Left colon (tissue), 2 donors: ENCODE data around the gene ACADSB. TPM values are rescaled to one million over a fixed set of nuclear protein-coding genes. Genes with fewer than 3 reads are reported as not detected.

Source experiments
- ATAC-seq: fragments of 200-7000 bp; cut with Tn5 transposase; one replicate; pipeline ENCODE4 v1.9.1; 2020; ENCODE audit warnings: mild to moderate bottlenecking, moderate library complexity
- DNase-seq, 2 donors: peaks; one replicate each; pipeline ENCODE4 v3.0.0-alpha.2; 2020
- intact Hi-C, 2 donors: fragments of 100-400 bp; cut with DNase I in 1 of 2; cut with micrococcal nuclease in 1 of 2; formaldehyde crosslinking; loops; one replicate each; pipeline versions ENCODE4 v1.11.2 to v1.14.0; 2022; cut with DNase I, micrococcal nuclease
- total RNA-seq, 2 donors: library from RNA; stranded (reverse); fragmentation: NEBNext Ultra II Directional; extraction: Animal tissue kit (Norgen Biotek cat#: 25700); gene quantifications; one replicate each; pipeline ENCODE4 v1.2.1, GENCODE V29; 2021
- donor health status: DM: no; HTN: no; CAD: no.
- donor health status: DM: yes; HTN: yes; CAD: no.

Gene ACADSB
- total RNA-seq, 2 donors from 2014 or later: 39.8 to 45.2 TPM

DNA sequence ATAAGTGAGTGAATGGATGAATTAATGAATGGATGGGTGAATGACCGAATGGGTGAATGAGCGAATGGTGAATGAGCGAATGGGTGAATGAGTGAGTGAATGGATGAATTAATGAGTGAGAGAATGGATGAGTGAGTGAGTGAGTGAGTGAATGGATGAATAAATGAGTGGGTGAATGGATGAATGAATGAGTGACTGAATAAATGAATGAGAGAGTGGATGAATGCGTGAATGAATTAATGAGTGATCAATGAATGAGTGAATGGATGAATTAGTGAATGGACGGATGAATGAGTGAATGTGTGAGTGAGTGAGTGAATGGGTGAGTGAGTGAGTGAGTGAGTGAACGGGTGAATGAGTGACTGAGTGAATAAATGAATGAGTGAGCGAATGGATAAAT is 77.5 kb downstream of the ACADSB start:
- intact Hi-C loops: no loop called here
- ATAC-seq: no peak

DNA sequence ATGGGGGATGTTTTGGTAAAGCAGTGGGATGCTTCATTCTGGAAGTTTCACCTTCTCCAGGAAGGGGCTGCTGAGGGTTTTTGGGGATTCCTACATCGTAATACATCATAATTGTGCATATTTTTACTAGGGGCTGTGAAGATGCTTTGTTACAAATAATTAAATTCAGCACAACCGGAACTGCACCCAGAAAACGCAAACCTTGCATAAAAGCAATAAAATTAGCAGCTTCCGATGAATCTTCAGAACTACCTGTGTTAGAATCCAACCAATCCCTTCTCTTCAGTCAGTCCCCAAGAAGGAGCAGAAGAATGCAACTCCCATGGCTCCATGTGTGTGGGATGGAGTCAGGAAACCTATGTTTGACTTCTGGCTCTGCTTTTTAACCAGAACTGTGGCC is 78.5 kb downstream of the ACADSB start:
- no peak for DNase-seq
- intact Hi-C loops: no loop called here
- ATAC-seq: no peak

More for the DNA sequence above, 77.5 kb downstream of the ACADSB start:
- DNase-seq: no peak

DNA sequence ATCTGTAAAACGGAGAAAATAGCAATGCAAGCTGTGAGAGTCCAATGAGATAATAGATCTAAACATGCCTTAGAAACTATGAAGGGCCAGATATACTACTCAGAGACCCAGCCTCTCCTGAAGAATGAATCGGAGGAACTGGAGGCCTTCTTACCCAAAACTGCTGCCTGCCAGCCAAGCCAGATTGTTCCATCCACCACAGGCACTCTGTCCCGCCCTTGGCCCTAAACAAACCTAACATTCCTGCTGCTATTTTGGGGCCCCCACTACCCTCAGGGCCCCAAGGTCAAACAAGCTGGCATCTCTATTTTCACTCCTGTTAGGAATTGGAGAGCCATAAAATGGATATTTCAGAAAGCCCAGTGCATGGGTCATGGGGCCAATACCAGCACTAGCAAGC is 79.0 kb downstream of the ACADSB start:
- ATAC-seq (no peak), DNase-seq (no peak)
- intact Hi-C loops: no loop called here

DNA sequence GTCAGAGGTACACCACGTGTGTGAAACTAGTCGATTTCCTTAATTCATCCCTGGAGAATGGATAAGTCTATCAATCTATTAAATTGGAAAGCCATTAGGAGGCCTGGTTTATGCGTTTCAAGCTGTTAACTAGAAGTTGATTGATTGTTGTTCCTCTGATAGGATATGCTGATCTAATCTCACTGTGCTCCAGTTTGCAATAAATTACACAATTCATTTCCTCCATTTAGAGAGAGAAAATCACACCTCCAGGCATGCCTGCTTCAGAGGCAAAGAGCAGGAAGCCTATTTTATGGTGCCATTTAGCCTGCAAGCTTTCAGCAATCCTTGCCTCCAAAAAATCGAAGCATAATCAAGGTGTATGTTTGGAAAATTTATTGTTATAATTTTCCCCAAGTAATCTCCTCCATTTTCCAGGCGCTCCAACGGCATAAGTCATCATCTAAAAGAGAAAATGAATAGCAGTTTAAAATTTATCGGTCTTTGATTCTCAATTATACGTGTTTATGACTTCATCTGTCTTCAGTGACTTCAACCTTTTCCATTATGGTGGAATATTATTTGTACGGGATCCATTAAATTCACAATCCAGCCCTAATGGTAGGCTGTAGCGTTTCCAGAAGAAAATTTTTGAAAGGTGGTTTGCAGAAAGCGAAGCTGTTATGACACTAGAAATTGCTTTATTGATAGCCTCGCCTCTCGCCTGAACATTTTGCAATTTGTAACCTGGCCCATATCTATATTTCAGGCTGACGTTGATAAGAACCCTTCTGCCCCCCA is 84.0 kb downstream of the ACADSB start:
- ATAC-seq: no peak
- intact Hi-C loops: no loop called here

DNA sequence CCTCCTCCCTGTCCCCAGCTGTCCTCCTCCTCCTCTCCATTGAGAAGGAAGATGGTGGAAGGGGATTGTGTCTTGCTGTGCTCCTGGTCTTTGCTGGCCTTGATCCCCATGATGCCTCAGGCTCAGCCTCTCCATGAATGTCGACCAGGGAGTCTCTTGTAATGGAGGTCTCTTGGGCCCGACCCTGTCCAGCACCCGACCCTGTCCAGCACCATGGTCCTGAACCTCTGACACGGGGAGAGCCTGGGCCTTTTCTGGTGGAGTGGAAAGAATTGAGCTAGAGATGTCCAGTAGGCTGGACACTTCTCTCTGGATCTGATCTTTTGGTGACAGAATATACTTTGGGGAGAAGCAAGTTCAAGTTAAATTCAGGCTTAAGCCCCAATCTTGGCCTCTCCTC is 84.7 kb downstream of the ACADSB start:
- ATAC-seq (no peak), DNase-seq (no peak)
- intact Hi-C loops: no loop called here

More for the DNA sequence above, 84.0 kb downstream of the ACADSB start:
- no peak for DNase-seq

DNA sequence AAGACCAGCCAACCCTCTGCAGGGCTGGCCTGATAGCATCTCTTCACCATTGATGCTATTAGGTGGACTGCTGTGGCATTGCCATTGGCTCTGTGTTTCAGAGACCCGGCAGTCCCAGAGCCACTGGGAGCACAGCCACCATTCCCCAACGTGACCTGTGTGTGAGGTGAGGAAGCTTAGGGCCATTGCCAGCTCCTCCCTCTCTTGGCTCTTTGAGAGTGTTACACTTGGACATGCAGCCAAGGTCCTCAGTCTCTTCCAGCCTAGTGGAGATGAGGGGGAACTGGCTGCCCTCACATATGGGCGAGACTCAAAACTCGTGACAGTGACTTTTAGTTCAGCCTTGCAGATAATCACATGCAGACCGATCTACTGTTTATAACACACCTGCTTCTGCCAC is 87.6 kb downstream of the ACADSB start:
- intact Hi-C loops: loop anchor here in 1 of 2 donors (5.0 kb wide), 1 partner anchor 74 kb away; no protein-coding TSS in a partner anchor
- ATAC-seq (no peak), DNase-seq (no peak)

DNA sequence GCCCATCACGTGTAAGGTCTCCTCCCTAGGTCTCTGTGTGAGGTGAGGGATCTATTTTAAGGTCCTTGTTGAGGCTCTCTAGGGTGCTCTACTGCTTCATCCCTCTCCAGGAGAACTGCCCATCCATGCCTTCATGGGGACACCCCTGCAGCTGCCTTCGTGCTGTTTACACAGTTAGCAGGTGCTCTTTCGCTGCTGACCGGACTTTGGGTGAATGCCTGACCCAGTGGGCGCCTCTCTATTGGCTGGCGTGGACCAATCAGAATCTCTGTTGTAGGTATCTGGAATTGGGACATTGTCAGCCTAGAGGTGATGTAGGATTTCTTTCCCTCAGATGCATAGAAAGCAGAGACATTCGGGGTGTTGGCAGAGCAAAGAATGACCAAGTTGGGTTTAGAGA is 88.2 kb downstream of the ACADSB start:
- no peak for ATAC-seq
- no peak for DNase-seq
- intact Hi-C loops: loop anchor here in 1 of 2 donors (5.0 kb wide), 1 partner anchor 75 kb away; no protein-coding TSS in a partner anchor

DNA sequence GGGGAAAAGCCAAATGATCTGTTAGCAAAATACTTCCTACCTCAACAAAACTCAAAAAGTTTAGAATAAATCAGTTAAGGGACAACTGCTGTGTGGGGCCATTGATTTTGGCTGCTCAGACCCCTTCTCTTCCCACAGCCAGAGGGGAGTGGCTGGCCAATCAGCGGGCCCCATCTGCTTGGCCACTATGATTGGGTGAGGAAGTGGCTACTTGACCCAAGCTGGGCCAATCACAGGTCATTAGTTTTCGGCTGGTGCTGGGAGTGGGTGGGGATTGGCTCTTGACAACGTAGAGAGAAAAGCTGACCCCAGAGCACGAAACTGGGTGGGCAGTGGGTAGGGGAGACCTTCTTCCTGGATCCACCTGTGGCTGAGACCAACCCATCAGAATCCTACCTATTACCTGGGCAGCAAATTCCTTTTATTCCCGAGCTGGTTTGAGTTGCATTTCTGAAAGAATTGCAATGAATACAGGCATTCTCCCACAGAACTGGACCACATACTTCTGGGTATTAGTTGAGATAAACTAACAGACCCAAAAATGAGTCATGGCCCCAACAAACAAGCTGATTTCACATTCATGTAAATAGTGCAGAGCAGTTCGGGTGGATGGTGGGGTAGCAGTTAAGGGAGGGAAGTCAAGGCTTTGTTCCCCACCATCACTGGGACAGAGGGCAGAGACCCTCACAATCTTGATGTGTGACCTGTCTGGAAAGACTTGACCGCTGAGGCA is 91.4 kb downstream of the ACADSB start:
- intact Hi-C loops: no loop called here
- DNase-seq: no peak
- no peak for ATAC-seq

DNA sequence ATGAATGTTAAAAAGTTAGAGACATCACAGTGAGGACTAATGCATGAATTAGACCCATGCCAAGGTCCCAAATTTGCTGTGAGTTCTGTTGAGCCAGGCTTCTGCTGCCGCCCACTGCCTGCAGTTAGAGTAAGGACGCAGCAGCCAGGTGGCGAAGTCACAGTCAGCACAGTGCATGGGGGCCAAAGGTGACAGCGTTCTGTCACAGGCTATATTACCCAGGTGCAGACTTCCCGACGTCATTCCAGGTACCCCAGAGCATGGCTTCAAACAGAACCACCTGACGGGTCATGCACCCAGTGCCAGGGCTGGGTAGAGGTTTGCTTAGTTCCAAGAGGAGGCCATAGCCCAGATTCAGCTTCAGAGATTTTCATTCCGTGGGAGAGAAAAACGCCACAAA is 93.1 kb downstream of the ACADSB start:
- intact Hi-C loops: no loop called here
- DNase-seq: peak in 1 of 2 donors; percentile 14
- peak; percentile 80 for ATAC-seq

DNA sequence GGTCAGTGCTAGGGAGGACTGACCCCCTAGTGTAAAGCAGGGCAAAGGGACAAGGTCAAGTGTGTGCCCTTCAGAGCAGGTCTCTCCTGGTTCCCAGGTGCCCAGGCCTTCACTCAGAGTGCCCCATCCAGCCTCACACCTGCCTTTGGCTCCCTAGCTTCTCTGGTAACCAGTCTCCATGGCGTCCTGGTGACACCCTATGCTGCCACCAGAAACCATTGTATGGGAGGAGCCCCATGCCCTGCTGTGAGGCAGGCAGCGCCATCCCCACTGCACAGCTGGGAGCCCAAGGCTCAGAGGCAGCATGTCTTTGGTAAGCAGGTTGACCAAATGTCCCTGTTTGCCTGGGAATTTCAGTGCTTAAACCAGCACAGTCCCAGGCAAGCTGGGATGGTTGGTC is 93.9 kb downstream of the ACADSB start:
- intact Hi-C loops: no loop called here
- no peak for DNase-seq
- no peak for ATAC-seq

DNA sequence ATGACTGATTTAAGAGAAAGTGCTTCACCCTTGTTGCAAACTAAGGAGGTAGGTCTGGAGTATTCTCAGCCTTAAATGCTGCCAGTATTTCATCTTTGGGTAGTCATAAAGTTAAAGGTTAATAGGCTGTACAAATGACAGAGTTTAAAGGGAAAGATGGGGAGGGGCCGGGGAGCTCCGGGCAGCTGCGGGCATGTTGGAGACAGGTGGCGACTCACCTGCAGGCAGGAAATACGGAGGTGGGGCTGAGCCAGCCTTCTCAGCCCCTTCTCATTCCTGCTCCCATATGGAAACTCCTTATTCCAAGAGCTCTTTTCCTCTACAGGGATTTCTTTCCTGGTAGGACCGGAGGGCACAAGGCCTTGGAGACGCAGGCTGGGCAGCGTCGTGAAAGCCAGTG is 95.1 kb downstream of the ACADSB start:
- ATAC-seq (peak; percentile 83), DNase-seq (peak in 1 of 2 donors; percentile 16)
- intact Hi-C loops: no loop called here

Other genes with a start within 250 kb of the ACADSB start
- under 1 TPM; 0.64 to 0.82 TPM for gene CUZD1, start 163.1 kb upstream of the ACADSB start, total RNA-seq
- gene FAM24B, start 129.4 kb upstream of the ACADSB start, total RNA-seq: 1 to 10 TPM; 3.9 to 4.1 TPM
- gene FAM24A, start 98.4 kb upstream of the ACADSB start, total RNA-seq: not detected
- 1 to 10 TPM; 6.0 to 7.1 TPM for gene C10orf88, start 54.8 kb upstream of the ACADSB start, total RNA-seq
- 1 to 10 TPM; 2.0 to 3.2 TPM for gene PSTK, start 28.6 kb upstream of the ACADSB start, total RNA-seq
- gene IKZF5, start 211 bp upstream of the ACADSB start, total RNA-seq: 10 to 100 TPM; 10.9 to 14.1 TPM
- gene HMX3, start 127.0 kb downstream of the ACADSB start, total RNA-seq: 1 to 10 TPM in 1 of 2 donors, under 1 TPM in 1; 0.36 to 1.2 TPM
- under 1 TPM; 0.18 to 0.20 TPM for gene HMX2, start 139.1 kb downstream of the ACADSB start, total RNA-seq
- gene BUB3, start 145.4 kb downstream of the ACADSB start, total RNA-seq: 10 to 100 TPM; 58.2 to 69.6 TPM